NB4 (cell line): ENCODE results near the gene KLHL26.

Experiments
- CTCF ChIP-seq: IDR thresholded peaks from one replicate; pipeline ENCODE4 v1.5.1; 2012; ENCODE audit warnings: low read depth, low read length
- MYC ChIP-seq: IDR thresholded peaks from 2 replicates; pipeline ENCODE4 v1.6.1; 2011; ENCODE audit warnings: low read depth, low read length

GRCh38 chr19:18608102-18608804, 28.6 kb upstream of the KLHL26 start:
- TF ChIP-seq CTCF, result no peak
- TF ChIP-seq MYC, result no peak
